HG02981 (cell line): ENCODE data around the gene SOS2.
A peak's percentile ranks its signal among the peaks of the same experiment; 100 is the strongest.

Experiments used
- ATAC-seq: cut with Tn5 transposase; IDR thresholded peaks from one replicate; pipeline ENCODE4 v1.9.1; 2021; ENCODE audit warnings: mild to moderate bottlenecking, moderate library complexity; ENCODE audit not compliant: unreplicated experiment

Gene SOS2

DNA sequence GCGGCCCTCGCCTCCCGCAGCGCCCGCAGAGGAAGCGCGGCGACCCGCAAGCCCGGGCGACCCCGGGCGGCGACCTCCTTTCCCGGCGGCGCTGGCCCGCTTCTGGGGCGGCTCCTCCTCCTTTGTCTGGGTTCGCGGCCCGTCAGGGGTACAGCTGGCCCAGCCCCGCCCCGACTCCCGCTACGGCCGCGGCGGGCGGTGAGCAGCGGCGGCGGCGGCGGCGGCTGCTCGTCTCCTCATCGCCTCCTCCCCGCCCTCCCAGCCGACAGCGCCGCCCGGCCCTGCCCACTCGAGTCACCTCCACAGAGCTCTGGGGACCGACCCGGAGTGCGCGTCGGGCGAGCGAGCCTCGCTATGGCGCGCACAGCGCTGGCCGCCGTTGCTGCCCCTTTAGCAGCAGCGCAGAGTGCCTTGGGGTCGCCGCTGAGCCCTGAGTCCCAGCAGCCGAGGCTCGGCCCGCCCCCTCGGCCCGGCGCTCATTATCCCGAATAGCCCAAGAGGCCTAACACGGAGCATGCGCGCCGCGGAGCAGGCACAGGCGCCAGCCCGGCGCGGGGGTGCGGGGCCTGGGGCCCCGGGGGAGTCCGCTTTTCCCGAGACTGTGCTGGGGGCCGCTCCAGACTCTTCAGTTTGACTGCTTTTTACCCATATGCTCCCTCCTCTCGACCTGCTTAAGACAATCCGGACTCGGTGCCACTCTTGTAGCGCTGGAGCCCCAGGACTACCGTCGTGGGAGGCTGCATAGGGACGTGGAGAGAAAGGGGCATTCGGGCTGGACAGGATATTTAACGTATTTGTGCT is at the start of gene SOS2:
SOS2 (minus strand) TSS at position 104 of the 801 bp plus-strand sequence. CDS start 295 bp downstream, outside the sequence.
- peak; percentile 84 for ATAC-seq

GRCh38 chr14:50272498-50272897 is 41.1 kb upstream of the SOS2 start:
- no peak for ATAC-seq

DNA sequence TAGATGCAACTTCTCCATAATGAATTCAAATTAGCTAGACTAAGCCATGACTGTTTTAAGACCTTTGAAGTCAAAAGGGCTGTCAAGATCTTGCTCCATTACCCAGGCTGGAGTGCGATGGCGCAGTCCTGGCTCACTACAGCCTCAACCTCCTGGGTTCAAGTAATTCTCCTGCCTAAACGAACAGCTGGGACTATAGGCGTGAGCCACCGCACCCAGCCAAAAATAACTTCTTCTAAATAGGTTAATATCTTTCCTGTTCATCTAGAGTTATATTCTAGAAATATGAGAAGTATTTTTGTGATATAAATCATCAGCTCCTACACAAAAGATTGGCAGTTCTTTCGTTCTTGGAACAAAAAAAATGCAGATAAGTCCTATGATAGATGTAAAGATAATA is 39.6 kb upstream of the SOS2 start:
- no peak for ATAC-seq

DNA sequence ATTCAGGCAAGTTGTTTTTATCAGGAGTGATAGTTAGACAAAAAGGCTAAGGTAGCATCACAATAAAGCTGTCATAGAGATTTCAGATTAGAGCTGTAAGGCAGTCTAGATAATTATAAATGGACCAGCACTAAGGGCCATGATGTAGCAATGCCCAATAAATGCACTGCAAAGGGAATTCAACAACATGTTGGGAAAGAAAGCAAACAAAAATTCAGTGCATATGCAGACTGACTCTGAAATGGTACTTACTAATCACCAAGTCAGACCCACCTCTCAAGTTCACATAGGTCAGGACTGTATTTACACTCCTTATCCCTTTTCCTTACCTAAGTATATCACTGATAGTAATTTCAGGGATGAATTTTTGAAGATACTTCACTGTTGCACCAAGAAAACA is 33.7 kb upstream of the SOS2 start:
- no peak for ATAC-seq

DNA sequence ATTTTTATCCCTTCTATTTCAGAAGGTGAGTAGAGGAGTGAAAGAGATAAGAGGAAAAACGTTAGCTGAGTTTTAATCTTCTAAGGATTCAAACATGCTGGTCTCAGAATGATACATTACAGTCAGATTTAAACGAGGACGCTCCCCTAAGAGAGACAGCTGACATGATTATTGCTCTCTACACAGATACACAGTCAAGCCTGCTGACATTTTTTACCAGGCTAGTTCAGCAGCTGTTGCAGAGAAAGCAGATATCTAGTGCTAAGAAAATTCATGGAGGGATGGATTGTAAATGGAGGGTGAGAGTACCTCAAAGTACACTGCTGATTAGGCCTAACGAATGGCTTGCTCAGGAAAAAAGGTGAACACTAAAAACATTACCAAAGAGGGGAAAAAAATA is 31.9 kb upstream of the SOS2 start:
- no peak for ATAC-seq

GRCh38 chr14:50262865-50263264 is 31.5 kb upstream of the SOS2 start:
- ATAC-seq: no peak

- no peak for ATAC-seq
Measured at GRCh38 chr14:50260511-50260910, 29.1 kb upstream of the SOS2 start.

- ATAC-seq: no peak
Measured at GRCh38 chr14:50260072-50260471, 28.7 kb upstream of the SOS2 start.

GRCh38 chr14:50257732-50258131 is 26.4 kb upstream of the SOS2 start:
- ATAC-seq: no peak

DNA sequence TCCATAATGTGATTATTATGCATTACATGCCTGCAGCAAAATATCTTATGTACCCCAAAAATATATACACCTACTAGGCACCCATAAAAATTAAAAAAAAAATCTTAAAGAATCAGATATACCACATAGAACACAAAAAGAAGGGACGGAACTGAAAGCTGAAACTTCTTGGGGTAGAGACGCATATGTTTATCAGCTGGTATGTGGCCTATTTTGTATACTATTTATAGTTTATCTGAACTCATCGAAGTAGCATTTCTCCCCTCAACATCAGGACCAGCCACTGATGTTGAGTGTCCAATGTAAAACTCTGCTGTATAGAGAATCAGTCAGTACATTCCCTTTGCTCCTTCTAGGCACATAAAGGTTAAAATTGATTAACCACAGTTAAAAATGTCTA is 22.9 kb upstream of the SOS2 start:
- no peak for ATAC-seq

DNA sequence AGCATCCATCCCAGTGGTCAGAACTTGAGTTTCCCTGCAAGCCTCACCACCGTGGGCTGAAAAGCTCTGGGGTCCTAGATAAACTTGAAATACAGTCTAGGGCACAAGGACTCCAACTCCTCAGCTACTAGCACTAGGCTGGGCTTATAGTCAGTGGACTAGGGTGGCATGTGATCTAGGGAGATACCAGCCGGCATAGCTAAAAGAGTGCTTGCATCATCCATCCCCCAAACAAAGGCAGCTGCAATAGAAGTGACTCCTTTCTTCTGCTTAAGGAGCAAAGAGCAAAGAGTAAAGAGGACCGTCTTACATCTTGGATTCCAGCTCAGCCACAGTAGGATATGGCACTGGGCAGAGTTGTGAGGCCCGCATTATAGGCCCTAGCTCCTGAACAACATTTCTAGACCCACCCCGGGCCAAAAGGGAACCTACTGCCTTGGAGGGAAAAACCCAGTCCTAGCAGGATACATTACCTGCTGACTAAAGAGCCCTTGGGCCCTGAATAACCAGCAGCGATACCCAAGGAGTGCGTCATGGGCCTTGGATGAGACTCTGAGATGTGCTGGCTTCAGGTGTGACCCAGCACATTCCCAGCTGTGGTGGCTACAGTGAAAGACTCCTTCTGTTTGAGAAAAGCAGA is 17.9 kb upstream of the SOS2 start:
- no peak for ATAC-seq

DNA sequence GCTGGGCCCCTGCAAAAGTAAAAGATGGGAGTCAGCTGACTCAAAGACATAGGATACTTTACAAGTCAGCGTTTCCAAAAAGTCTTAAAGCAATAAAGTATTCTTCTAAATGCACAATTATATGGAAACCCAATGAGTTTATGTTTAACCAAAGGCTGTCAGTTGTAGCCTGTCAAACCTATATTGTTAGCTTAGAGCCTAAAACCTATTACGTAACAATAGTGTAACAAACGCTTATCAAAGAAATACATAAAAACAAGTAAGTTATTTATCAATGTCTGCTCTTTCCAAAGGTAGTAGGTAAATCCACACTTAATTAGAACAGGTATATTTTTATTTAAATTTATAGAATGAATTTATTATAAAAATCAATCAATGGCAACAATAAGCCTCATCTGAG is 15.9 kb upstream of the SOS2 start:
- ATAC-seq: no peak

DNA sequence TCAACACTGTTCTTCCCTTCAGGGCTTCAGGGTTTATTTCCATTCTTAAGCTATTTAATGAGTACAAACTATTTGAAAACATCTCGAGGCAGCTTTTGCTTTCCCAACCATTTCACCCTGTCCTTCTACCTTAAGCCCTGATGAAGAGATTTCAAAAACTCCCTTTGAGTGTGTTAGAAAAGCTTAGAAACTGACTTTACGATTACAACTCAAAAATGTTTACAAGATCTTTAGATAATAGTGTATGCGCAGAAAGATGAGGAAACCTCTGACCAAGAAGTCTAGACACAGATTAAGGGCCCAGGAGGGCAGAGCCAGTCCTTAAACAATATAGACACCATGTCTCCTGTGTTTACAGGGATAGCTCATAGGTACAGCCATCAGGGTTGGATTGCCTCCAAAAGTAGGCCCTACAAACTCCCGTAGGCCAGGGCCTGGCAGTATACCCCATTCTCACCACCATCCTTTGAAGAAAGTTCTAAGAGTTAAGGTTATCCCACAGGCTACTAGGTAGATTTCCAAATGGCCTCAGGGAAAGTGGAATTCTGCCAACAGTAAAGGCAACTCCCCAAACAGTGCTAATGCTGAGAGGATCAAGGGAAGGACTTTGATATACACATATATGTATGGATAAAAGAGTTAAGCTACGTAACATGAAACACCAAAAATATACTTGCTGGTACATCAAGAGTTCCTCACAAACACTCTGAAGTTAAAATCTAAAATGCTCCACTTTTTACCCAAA is 11.4 kb upstream of the SOS2 start:
- no peak for ATAC-seq

DNA sequence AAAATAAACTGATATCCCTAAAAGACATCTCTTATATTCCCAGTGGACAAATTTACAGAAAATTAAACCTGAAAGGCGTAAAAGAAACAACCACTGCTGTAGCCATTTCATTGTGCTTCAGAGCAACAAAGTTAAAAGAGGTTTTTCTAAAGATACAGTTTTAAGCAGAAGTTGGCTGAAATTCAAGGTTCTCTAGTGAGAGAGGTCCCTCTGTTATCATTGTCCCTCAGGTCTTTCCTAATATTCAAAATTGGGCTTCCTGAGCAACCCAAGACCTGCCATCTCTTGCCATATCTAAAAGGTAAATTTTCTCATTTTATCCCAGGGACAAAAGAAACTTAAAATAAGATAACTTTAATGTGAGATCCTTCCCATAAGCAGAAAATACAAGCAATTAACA is 10.7 kb upstream of the SOS2 start:
- no peak for ATAC-seq

DNA sequence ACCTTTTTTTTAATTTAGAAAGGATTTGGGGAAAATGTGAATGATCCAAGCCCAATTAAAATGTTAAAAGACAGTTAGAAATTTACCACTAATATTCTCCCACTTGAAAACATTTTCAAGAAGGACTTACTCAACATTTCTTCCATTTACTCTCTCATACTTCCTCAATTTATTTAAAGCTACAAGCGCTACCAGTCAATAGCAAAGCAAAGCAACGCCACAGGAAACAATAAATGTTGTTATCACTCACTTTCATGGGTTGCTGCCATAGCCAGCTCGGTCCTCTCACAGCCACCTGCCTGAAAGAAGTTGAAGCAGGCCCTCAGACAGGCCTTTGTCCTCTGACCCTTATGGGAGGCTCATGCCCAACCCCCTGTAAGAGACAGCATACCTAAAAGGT is 6.0 kb upstream of the SOS2 start:
- ATAC-seq: no peak

- no peak for ATAC-seq
Measured at GRCh38 chr14:50233951-50234250, 2.5 kb upstream of the SOS2 start.

DNA sequence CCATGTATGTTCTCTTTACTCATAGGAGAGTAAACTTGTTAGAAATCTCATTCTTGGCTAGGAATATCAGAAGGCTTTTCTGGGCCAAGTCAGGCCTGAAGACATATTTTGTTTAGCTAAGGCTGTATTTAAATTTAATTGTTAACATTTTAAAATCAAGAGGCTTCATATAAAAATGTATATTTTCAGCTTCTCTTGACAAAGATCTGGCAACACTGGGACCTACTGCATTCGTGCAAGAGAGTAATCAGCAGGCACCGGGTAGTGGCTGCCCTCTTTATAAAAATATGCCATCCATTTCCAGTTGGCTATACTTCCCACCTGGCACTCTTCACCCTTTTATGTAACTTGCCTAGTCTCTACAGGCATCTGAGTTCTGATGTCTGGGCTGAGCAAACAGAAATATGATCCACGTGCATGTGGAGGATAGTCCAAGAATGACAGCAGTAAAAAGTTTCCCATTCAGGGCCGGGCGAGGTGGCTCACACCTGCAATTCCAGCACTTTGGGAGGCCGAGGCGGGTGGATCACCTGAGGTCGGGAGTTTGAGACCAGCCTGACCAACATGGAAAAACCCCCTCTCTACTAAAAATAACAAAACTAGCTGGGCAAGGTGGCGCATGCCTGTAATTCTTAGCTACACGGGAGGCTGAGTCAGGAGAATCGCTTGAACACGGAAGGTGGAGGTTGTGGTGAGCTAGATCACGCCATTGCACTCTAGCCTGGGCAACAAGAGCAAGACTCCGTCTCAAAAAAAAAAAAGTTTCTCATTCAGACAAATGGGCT is 2.0 kb upstream of the SOS2 start:
- ATAC-seq: no peak

DNA sequence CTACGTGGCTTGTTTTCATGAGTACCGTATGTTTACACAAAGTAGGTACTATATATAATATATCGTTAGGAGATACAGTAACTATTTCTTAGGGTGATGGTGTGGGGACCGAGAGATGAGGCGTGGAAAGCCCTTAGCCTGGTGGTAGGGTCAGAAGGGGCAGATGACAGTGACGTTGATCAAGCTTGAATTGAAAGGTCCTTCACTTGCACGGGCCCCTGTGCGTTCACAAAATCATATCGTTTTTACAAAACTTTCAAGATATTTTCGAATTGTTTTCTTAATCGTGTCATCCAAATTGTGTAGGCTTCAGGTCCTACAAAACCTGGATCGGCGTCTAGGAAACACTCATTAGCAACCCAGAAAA is 881 bp upstream of the SOS2 start:
- no peak for ATAC-seq

- ATAC-seq: peak; percentile 38
Measured at GRCh38 chr14:50230701-50231474, 490 bp downstream of the SOS2 start.

GRCh38 chr14:50230401-50230700 is 1.0 kb downstream of the SOS2 start:
- no peak for ATAC-seq

- ATAC-seq: no peak
Measured at GRCh38 chr14:50229681-50230080, 1.7 kb downstream of the SOS2 start.
